Fibroblast of lung (primary cell): ENCODE measurements around the gene SLC38A3. TPM values are rescaled to one million over a fixed set of nuclear protein-coding genes. Genes with fewer than 3 reads are reported as not detected.

ENCODE experiments used
- DNase-seq, 2 donors: peaks; one replicate each; pipeline versions ENCODE4 v3.0.0 to v3.0.0-alpha.2; 2010; ENCODE audit warnings: low read depth in 2 of 2
- H2AFZ ChIP-seq: 2 replicates; pipeline ENCODE4 v1.5.1; 2012; ENCODE audit warnings: low read length, control low read depth, inconsistent platforms
- H3K27ac ChIP-seq: 2 replicates; pipeline ENCODE4 v1.5.1; 2011; ENCODE audit warnings: low read length, control low read depth; ENCODE audit not compliant: insufficient read depth
- H3K27me3 ChIP-seq: 2 replicates; pipeline ENCODE4 v1.5.1; 2011; ENCODE audit warnings: mild to moderate bottlenecking, low read length; ENCODE audit not compliant: control insufficient read depth, insufficient read depth
- H3K36me3 ChIP-seq: 2 replicates; pipeline ENCODE4 v1.5.1; 2011; ENCODE audit warnings: low read length; ENCODE audit not compliant: control insufficient read depth, insufficient read depth
- H3K4me1 ChIP-seq: 2 replicates; pipeline ENCODE4 v1.5.1; 2011; ENCODE audit warnings: low read length; ENCODE audit not compliant: control insufficient read depth, insufficient read depth; ENCODE audit errors: extremely low read depth
- H3K4me2 ChIP-seq: 2 replicates; pipeline ENCODE4 v1.5.1; 2011; ENCODE audit warnings: low read length, control low read depth; ENCODE audit not compliant: insufficient read depth; ENCODE audit errors: extremely low read depth
- H3K4me3 ChIP-seq, 4 experiments: fragments of 200-600 bp in 1 of 4; sonication (generic) in 1 of 4; replicated peaks in 1 of 4; 2 replicates each; pipeline ENCODE4 v1.5.1; 2011 to 2016; ENCODE audit warnings: low read length in 4 of 4, low read depth in 3 of 4, mild to moderate bottlenecking in 3 of 4, control low read depth in 2 of 4, inconsistent platforms in 1 of 4, mixed read lengths in 1 of 4; ENCODE audit not compliant: insufficient read depth in 1 of 4; ENCODE audit errors: control extremely low read depth in 1 of 4
- H3K79me2 ChIP-seq: 2 replicates; pipeline ENCODE4 v1.5.1; 2012; ENCODE audit warnings: mild to moderate bottlenecking, low read length, inconsistent platforms; ENCODE audit not compliant: control insufficient read depth, insufficient read depth
- H3K9ac ChIP-seq: 2 replicates; pipeline ENCODE4 v1.5.1; 2011; ENCODE audit warnings: mild to moderate bottlenecking, low read length, control low read depth; ENCODE audit not compliant: insufficient read depth
- H3K9me3 ChIP-seq: 2 replicates; pipeline ENCODE4 v1.5.1; 2012; ENCODE audit warnings: low read depth, low read length; ENCODE audit not compliant: control insufficient read depth, insufficient read depth
- H4K20me1 ChIP-seq: 2 replicates; pipeline ENCODE4 v1.5.1; 2011; ENCODE audit warnings: low read length; ENCODE audit not compliant: control insufficient read depth, insufficient read depth; ENCODE audit errors: extremely low read depth
- EZH2 ChIP-seq: IDR thresholded peaks from 2 replicates; pipeline ENCODE4 v1.5.1; 2012; ENCODE audit warnings: low read length, control low read depth, mild to moderate bottlenecking; ENCODE audit errors: missing control alignments
- polyA plus RNA-seq, 2 donors: library from polyadenylated mRNA; depleted of rRNA in 1 of 2; stranded (reverse) in 1 of 2; unstranded in 1 of 2; fragments of >200 nt; gene quantifications; 2 replicates each; pipeline ENCODE4 v1.2.1, GENCODE V29; 2011 to 2012; ENCODE audit warnings: missing spikeins in 1 of 2
- total RNA-seq: library from RNA; depleted of rRNA; stranded (reverse); fragments of >200 nt; gene quantifications from 2 replicates; pipeline ENCODE4 v1.2.1, GENCODE V29; 2014
- TF ChIP-seq, protein P1 (sequence below), 2 donors: IDR thresholded peaks in 1 of 2; conservative IDR thresholded peaks in 1 of 2; 1 replicate in 1 of 2; 2 replicates in 1 of 2; pipeline ENCODE4 v1.5.1; 2011 to 2012; ENCODE audit warnings: low read length in 2 of 2, control low read depth in 1 of 2, inconsistent platforms in 1 of 2, low read depth in 1 of 2, mild to moderate bottlenecking in 1 of 2

SLC38A3 gene
- total and polyA plus RNA-seq, 2 donors (not counting 1 experiment from before 2014, with no cell fraction given) = 0.02 TPM; not detected in 1

DNA sequence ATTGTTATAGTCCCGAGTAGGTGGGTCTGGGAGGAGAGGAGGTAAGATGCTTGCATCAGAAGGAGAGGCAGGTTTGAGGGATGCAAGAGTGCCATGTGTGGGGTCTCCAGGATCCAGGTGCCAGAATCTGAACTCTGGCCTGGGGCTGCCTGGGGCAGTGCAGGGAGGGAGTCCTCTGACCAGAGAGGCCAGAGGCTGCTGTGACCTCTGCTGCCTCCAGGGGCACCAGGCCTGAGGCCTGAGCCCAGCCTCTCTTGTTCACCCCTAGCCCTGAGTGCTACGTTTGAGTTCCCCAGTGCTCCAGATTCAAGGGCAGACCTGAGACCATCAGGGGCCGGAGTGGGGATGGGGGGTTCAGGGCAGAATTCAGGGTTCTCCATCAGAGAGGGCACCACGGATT is 7.4 kb downstream of the SLC38A3 start:
- H2AFZ ChIP-seq = no peak overlapping the region
- no peaks in the 10 kb centered on the region for H3K9me3 ChIP-seq
- no peaks in the 10 kb centered on the region for H4K20me1 ChIP-seq
- H3K4me1 ChIP-seq = no peaks in the 10 kb centered on the region
- H3K79me2 ChIP-seq = no peaks in the 10 kb centered on the region
- no peak for DNase-seq
- no peak for TF ChIP-seq EZH2
- TF ChIP-seq, protein P1, sequence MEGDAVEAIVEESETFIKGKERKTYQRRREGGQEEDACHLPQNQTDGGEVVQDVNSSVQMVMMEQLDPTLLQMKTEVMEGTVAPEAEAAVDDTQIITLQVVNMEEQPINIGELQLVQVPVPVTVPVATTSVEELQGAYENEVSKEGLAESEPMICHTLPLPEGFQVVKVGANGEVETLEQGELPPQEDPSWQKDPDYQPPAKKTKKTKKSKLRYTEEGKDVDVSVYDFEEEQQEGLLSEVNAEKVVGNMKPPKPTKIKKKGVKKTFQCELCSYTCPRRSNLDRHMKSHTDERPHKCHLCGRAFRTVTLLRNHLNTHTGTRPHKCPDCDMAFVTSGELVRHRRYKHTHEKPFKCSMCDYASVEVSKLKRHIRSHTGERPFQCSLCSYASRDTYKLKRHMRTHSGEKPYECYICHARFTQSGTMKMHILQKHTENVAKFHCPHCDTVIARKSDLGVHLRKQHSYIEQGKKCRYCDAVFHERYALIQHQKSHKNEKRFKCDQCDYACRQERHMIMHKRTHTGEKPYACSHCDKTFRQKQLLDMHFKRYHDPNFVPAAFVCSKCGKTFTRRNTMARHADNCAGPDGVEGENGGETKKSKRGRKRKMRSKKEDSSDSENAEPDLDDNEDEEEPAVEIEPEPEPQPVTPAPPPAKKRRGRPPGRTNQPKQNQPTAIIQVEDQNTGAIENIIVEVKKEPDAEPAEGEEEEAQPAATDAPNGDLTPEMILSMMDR (conservative IDR thresholded peaks at IDR 0.05 in 1 of 2, IDR thresholded peaks at IDR 0.05 in 1 of 2; ENCODE audit: low read depth in 1 of 2, low read length in 2 of 2) = no peak
- H3K27ac ChIP-seq = no peak overlapping the region
- H3K9ac ChIP-seq = no peak overlapping the region
- H3K36me3 ChIP-seq = no peaks in the 10 kb centered on the region
- H3K4me3 ChIP-seq = no peak overlapping the region
- no peak overlapping the region for H3K4me2 ChIP-seq
- H3K27me3 ChIP-seq = no peaks in the 10 kb centered on the region

DNA sequence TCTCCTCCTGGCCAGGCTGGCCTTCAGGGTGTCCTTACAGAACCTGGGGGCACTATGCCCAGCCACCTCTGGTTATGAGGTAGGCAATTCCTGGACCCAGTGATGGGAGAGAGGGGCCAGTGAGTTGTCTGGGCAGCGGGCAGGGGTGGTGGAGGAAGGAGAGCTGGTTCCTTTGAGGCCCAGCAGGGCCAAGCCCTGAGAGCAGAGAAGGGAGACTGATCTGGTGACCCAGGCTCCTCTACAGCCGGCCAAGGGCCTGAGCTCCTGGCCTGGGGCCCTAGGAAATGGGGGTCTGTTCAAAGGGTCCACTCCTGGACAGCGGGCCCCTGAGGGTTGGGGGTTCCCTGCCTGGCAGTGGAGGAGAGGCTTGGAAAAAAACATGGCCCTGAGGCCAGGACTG is 7.9 kb downstream of the SLC38A3 start:
- no peak for DNase-seq
- Histone ChIP-seq H3K9me3 (no peaks in the 10 kb centered on the region), H4K20me1 (no peaks in the 10 kb centered on the region), H3K4me1 (no peaks in the 10 kb centered on the region), H3K36me3 (no peaks in the 10 kb centered on the region), H3K27me3 (peaks cover under 1% of the 10 kb centered on the region), H3K27ac (no peak overlapping the region), H3K4me3 (no peak overlapping the region), H3K9ac (no peak overlapping the region), H3K4me2 (no peak overlapping the region), H2AFZ (no peak overlapping the region), H3K79me2 (no peaks in the 10 kb centered on the region)
- TF ChIP-seq, protein P1 (conservative IDR thresholded peaks at IDR 0.05 in 1 of 2, IDR thresholded peaks at IDR 0.05 in 1 of 2; ENCODE audit: low read depth in 1 of 2, low read length in 2 of 2) = no peak
- TF ChIP-seq EZH2 = no peak

DNA sequence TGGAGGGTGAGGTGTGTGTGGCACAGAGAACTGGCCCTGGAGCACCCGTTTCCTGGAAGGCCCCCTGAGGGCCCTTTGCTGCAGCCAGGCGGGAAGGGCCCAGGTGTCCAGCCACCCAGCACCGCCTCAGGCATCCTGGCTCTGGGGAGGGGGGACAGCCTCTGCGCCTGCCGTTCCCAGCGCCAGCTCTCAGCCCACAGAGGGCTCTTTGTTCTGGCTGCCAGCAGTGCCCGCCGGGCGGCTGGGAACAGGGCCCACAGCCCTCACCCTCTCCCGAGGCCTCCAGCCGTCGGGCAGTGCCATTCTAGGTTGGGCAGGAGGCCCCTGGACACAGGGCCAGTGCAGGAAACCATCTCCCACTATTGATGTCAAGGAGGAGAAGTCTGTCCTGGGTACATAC is 8.3 kb downstream of the SLC38A3 start:
- Histone ChIP-seq H3K36me3 (no peaks in the 10 kb centered on the region), H3K27ac (no peak overlapping the region), H4K20me1 (no peaks in the 10 kb centered on the region), H3K27me3 (peaks cover 4% of the 10 kb centered on the region), H2AFZ (no peak overlapping the region), H3K4me2 (no peak overlapping the region), H3K4me1 (no peaks in the 10 kb centered on the region), H3K79me2 (no peaks in the 10 kb centered on the region), H3K9me3 (no peaks in the 10 kb centered on the region), H3K4me3 (no peak overlapping the region), H3K9ac (no peak overlapping the region)
- DNase-seq = no peak
- TF ChIP-seq EZH2 = no peak
- TF ChIP-seq, protein P1 (conservative IDR thresholded peaks at IDR 0.05 in 1 of 2, IDR thresholded peaks at IDR 0.05 in 1 of 2; ENCODE audit: low read depth in 1 of 2, low read length in 2 of 2) = no peak
